HG03521 (cell line): ENCODE results near the gene PAGE3.

Source experiments
- ATAC-seq: cut with Tn5 transposase; IDR thresholded peaks from one replicate; pipeline ENCODE4 v1.9.1; 2021; ENCODE audit warnings: mild to moderate bottlenecking, moderate library complexity; ENCODE audit not compliant: unreplicated experiment

PAGE3 gene

DNA sequence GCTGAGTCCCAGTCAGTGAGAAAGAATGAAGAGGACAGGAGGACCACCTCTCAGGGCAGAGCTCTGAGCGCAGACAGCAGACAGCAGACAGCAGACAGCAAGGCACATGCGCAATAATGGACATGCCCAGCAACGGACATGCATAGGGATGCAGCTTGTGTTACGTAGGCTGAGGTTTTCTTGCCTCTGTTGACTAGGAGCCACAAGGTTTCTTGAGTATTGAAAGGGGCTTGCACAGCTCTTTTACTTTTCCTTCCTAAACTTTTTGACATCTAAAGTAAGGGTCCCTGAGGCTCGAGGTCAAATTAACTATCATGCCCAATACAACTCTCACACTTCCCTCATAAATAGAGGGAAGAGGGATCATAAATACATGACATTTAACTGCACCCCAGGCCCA, at the start of gene PAGE3:
PAGE3 (minus strand) TSS at position 101 of the 400 bp plus-strand sequence. CDS start 1,013 bp downstream, outside the sequence.
- no peak for ATAC-seq

DNA sequence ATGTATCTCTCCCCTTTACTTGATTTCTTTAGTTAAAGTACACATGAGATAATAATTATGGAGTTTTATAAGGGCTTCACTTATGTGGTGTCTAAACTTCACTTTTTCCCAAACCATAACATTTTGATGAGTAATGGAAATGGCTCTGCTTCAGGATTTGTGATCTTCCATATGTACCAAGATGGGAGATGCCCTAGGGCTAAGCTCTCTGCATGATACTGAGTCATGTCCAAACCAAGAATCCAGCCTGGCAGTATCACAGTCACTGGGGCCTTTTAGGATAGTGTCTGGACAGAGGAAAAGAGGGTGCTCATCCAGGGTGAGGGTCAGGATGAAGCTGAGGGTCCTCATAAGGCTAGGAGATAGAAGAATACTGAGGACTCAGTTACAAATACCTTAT, 47.9 kb upstream of the PAGE3 start:
- no peak for ATAC-seq

- no peak for ATAC-seq
These were observed 26.2 kb upstream of the PAGE3 start for GRCh38 chrX:55290963-55291362.

GRCh38 chrX:55279832-55280231, 15.1 kb upstream of the PAGE3 start:
- no peak for ATAC-seq

GRCh38 chrX:55260806-55261205, 3.9 kb downstream of the PAGE3 start:
- ATAC-seq: no peak

- no peak for ATAC-seq
These were observed 11.2 kb downstream of the PAGE3 start for GRCh38 chrX:55253528-55253927.

GRCh38 chrX:55240788-55241340, 23.9 kb downstream of the PAGE3 start:
- ATAC-seq: no peak

- ATAC-seq: no peak
These were observed 44.5 kb downstream of the PAGE3 start, which contains the start of gene PAGE5 for GRCh38 chrX:55220119-55220794. TSS of gene PAGE5 (plus strand) at chrX:55220346. CDS start at chrX:55221383, 1,037 bp downstream.

DNA sequence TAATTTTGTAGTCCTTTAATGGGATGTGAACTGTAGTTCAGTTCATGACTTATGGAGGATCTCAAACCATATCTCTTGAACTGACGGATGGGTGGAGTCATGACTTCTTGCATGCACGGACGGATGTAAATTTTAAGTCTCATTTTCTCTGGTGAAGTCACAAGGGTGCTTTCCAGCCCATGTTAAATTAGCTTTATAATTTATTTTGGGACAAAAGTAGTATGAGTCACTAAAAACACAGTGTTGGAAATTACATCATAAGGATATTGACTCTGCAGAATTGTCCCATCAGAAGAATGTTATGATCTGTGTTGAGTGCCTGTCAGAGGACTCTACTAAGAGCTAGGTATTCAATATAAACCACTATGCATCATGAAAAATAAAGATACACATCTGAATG, 51.3 kb downstream of the PAGE3 start:
- ATAC-seq: no peak

DNA sequence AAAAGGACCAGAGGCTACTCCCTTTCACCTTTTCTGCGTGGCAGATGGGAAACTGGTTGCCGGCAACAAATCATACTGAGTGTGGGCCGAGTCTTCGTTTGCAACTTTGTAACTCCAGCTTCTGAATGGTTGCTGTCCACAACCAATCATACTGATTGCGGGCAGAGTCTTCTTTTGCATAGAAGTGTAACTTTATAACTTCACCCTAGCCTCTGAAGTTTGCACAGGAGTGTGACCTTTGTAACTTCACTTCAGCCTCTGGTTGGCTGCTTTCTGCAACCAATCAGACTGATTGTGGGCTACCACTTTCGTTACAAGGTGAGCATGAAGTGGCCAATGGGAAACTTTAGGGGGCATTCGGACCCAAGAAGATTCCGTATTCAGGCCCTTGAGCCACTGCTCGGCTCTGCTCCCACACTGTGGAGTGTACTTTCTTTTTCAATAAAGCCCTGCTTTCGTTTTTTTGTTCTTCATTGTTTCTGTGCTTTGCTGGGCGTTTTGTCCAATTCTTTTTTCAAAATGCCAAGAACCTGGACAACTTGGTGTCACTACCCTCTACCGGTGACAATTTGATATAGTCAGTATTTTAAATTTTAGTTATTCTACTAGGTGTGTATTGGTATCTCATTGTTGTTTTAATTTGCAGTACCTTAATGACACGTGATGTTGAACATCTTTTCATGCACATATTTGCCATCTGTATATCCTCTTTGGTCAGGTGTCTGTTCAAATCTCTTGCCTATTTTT, 53.6 kb downstream of the PAGE3 start:
- no peak for ATAC-seq
